ENCODE data around the gene BBS12. TPM values are rescaled to one million over a fixed set of nuclear protein-coding genes. Genes with fewer than 3 reads are reported as not detected.

The BBS12 gene
- total and polyA plus RNA-seq, 4 experiments from 2014 or later = 1.7 to 4.1 (median 2.8) TPM

DNA sequence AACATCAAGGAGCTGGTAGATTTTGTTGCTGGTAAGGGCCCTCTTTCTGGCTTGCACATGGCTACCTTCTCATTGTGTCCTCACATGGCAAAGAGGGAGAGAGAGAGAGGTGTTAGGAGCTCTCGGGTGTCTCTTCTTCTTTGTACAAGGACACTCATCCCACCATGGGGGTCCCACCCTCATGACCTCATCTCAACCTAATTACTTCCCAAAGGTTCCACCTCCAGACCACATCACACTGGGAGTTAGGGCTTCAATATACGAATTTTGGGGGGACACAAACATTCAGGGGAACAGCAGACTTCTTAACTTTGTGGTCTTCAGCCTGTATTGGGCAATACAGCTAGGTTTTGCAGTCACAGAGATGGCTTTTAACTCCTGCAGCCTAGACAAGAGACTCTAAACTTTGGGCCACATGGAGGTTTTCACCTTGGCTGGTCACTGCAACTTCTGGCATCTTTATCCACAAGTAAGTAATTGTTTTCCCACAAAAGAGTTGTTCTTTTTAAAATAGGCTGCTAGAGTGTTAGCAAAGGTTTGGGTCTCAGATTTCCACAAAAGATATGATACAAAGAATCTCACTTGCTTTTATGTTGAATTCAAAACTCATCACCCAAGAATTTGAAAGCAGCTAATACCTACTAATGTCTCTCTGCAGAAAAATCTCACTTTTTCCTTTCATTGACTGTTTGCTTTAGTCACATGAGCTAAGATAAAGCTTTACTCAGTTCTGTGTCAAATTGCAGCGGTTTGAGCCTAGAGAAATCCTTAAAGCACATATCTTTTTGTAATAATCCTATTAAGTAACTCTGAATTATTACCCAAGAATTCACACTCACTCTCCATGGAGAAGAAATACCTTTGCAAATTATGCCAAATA lies 39.6 kb upstream of the BBS12 start:
- Histone ChIP-seq H3K27me3 (ENCODE audit: insufficient read depth, low read length) (no peaks in the 10 kb centered on the region), H3K27ac (ENCODE audit: low read depth, low read length) (no peak overlapping the region), H3K4me1 (ENCODE audit: insufficient read depth, low read length) (peaks cover 7% of the 10 kb centered on the region), H3K36me3 (ENCODE audit: insufficient read depth, low read length) (no peaks in the 10 kb centered on the region), H3K4me3 (ENCODE audit: low read length in 2 of 2) (no peak overlapping the region), H3K9me3 (ENCODE audit: control insufficient read depth in 1 of 2, low read length in 2 of 2) (no peaks in the 10 kb centered on the region)
- H3K27me3 Mint-ChIP-seq = peaks cover 3 to 6% of the 10 kb centered on the region in 2 donors
- no peaks in the 10 kb centered on the region for H3K36me3 Mint-ChIP-seq
- intact Hi-C loops (cut with micrococcal nuclease) = no loop called here
- H3K9me3 Mint-ChIP-seq = peaks cover 0 to 2% (median 0%) of the 10 kb centered on the region in 8 donors
- H3K27ac Mint-ChIP-seq = no peak overlapping the region
- ChIA-PET CTCF (ENCODE audit: partially characterized antibody) (interaction anchor here (0.7 to 1.5 kb wide), 2 partner anchors 24 to 65 kb away, joined by 3 to 4 read pairs; no protein-coding TSS in a partner anchor), POLR2A (ENCODE audit: partially characterized antibody) (no interaction called here)
- H3K4me1 Mint-ChIP-seq = peaks cover 10 to 16% (median 11%) of the 10 kb centered on the region in 4 donors
- H3K4me3 Mint-ChIP-seq = no peak overlapping the region
- no peak for DNase-seq

DNA sequence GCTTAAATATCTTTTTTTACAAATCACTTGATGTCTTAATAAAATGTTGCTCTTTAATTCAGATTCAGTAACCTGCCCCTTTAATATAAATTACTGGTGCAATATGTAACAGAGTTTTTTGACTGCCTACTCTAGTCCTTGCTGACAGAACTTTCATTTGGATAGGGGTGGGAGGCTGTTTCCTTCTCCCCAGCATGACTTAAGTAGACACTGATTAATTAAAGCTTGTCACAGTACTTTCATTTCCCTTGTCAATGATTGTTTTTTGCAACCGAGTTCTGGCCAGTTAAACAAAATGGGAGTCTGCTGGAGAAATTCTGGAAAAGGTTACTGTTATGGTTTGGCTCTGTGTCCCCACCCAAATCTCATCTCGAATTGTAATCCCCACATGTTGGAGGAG lies 37.3 kb upstream of the BBS12 start:
- no peaks in the 10 kb centered on the region for H3K27me3 ChIP-seq (ENCODE audit: insufficient read depth, low read length)
- CTCF ChIA-PET (ENCODE audit: partially characterized antibody) = interaction anchor here (1.0 kb wide), 1 partner anchor 22 kb away, joined by 4 read pairs; no protein-coding TSS in a partner anchor

DNA sequence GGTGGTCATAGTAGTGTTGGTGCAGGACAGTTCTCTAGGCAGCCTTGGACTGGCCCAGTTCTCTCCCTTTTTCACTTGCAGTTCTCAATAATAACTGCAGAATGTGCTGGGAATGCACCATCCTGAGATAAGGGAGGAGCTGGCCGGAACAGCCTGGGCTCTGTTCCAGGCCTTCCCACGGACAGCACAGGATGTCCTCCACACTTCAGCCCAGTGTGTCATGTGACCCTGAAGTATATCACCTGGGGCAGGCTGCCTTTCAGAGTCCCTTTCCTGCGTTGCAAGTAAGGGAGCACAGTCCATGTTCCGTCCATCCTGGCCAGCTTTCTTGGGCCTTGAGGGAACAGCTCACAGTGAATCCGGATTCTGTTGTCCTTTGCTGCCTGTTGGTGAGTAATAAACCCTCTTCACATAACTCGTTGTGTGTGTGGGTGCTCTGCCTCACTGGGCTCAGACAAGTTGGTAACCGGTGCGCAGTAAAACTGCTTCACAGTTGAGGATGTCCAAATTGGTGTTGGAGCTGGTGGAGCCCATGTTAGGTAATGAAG lies 32.3 kb upstream of the BBS12 start:
- Mint-ChIP-seq H3K9me3 (no peaks in the 10 kb centered on the region), H3K4me1 (peaks cover 0 to 6% (median 4%) of the 10 kb centered on the region in 4 donors), H3K27ac (no peak overlapping the region), H3K36me3 (no peaks in the 10 kb centered on the region), H3K27me3 (peaks cover 0 to 11% of the 10 kb centered on the region in 2 donors), H3K4me3 (no peak overlapping the region)
- no peaks in the 10 kb centered on the region for H3K36me3 ChIP-seq (ENCODE audit: insufficient read depth, low read length)
- H3K27ac ChIP-seq (ENCODE audit: low read depth, low read length) = no peak overlapping the region
- no peaks in the 10 kb centered on the region for H3K4me1 ChIP-seq (ENCODE audit: insufficient read depth, low read length)
- H3K9me3 ChIP-seq (ENCODE audit: control insufficient read depth in 1 of 2, low read length in 2 of 2) = no peaks in the 10 kb centered on the region
- no peak for DNase-seq
- ChIA-PET CTCF (ENCODE audit: partially characterized antibody) (interaction anchor here (1.2 kb wide), 1 partner anchor 17 kb away, joined by 6 read pairs; no protein-coding TSS in a partner anchor), POLR2A (ENCODE audit: partially characterized antibody) (no interaction called here)
- no peak overlapping the region for H3K4me3 ChIP-seq (ENCODE audit: low read length in 2 of 2)
- intact Hi-C loops (cut with micrococcal nuclease) = no loop called here
- H3K27me3 ChIP-seq (ENCODE audit: insufficient read depth, low read length) = no peaks in the 10 kb centered on the region

More for the DNA sequence above, 37.3 kb upstream of the BBS12 start:
- no peak for DNase-seq
- H3K4me1 ChIP-seq (ENCODE audit: insufficient read depth, low read length) = no peaks in the 10 kb centered on the region
- Mint-ChIP-seq H3K4me3 (no peak overlapping the region), H3K4me1 (no peaks in the 10 kb centered on the region), H3K36me3 (no peaks in the 10 kb centered on the region), H3K27me3 (peaks cover 3 to 6% of the 10 kb centered on the region in 2 donors), H3K9me3 (peaks cover 0 to 2% (median 0%) of the 10 kb centered on the region in 8 donors), H3K27ac (no peak overlapping the region)
- H3K36me3 ChIP-seq (ENCODE audit: insufficient read depth, low read length) = no peaks in the 10 kb centered on the region
- H3K4me3 ChIP-seq (ENCODE audit: low read length in 2 of 2) = no peak overlapping the region
- no peaks in the 10 kb centered on the region for H3K9me3 ChIP-seq (ENCODE audit: control insufficient read depth in 1 of 2, low read length in 2 of 2)
- POLR2A ChIA-PET (ENCODE audit: partially characterized antibody) = no interaction called here
- intact Hi-C loops (cut with micrococcal nuclease) = no loop called here
- H3K27ac ChIP-seq (ENCODE audit: low read depth, low read length) = no peak overlapping the region

DNA sequence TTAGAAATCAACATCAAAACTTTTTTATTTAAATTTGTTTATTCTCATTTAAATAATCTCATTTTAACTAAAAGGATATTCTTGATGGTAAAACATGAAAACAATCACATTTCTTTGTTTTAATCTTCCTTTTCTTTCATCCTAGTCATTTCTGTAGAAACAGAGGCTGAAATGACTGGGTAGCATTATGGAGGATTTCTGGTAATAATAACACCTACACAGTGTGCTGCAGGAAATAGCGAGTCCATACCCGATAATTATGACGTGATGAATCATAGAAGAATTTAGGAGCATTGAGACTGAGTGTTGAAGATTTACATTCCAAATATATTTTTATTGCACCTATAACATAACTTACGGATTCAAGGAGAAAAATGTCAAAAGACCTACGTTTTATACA lies 31.4 kb upstream of the BBS12 start:
- no peak overlapping the region for H3K4me3 ChIP-seq (ENCODE audit: low read length in 2 of 2)
- no peaks in the 10 kb centered on the region for H3K4me1 ChIP-seq (ENCODE audit: insufficient read depth, low read length)
- CTCF ChIA-PET (ENCODE audit: partially characterized antibody) = interaction anchor here (1.2 kb wide), 1 partner anchor 16 kb away, joined by 6 read pairs; no protein-coding TSS in a partner anchor
- Mint-ChIP-seq H3K4me1 (peaks cover 0 to 6% (median 4%) of the 10 kb centered on the region in 4 donors), H3K4me3 (peak overlapping the region in 2 of 8 donors; percentile 1 to 6), H3K9me3 (no peaks in the 10 kb centered on the region), H3K36me3 (no peaks in the 10 kb centered on the region), H3K27ac (no peak overlapping the region), H3K27me3 (peaks cover 0 to 11% of the 10 kb centered on the region in 2 donors)
- H3K9me3 ChIP-seq (ENCODE audit: control insufficient read depth in 1 of 2, low read length in 2 of 2) = no peaks in the 10 kb centered on the region
- H3K27me3 ChIP-seq (ENCODE audit: insufficient read depth, low read length) = no peaks in the 10 kb centered on the region
- intact Hi-C loops (cut with micrococcal nuclease) = no loop called here
- POLR2A ChIA-PET (ENCODE audit: partially characterized antibody) = no interaction called here
- H3K27ac ChIP-seq (ENCODE audit: low read depth, low read length) = no peak overlapping the region
- no peaks in the 10 kb centered on the region for H3K36me3 ChIP-seq (ENCODE audit: insufficient read depth, low read length)
- no peak for DNase-seq

DNA sequence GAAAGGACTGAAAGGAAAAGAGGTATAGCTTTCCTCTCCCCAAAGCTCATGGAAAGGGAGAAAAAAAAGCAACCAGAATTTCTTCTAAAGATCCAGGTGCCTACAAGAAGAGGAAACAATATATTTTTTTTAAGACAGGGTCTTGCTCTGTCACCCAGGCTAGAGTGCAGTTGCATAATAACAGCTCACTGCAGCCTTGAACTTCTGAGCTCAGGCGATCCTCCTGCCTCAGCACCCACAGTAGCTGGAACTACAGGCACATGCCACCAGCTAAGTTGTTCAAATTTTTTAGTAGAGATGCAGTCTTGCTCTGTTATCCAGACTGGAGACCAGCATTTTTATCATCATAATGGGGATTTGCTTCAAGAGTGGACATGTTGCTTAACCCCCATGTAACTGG lies 30.5 kb upstream of the BBS12 start:
- Mint-ChIP-seq H3K36me3 (no peaks in the 10 kb centered on the region), H3K4me1 (peaks cover 0 to 6% (median 4%) of the 10 kb centered on the region in 4 donors), H3K9me3 (no peaks in the 10 kb centered on the region), H3K4me3 (no peak overlapping the region), H3K27me3 (peaks cover 0 to 11% of the 10 kb centered on the region in 2 donors), H3K27ac (no peak overlapping the region)
- Histone ChIP-seq H3K27me3 (ENCODE audit: insufficient read depth, low read length) (no peaks in the 10 kb centered on the region), H3K4me1 (ENCODE audit: insufficient read depth, low read length) (no peaks in the 10 kb centered on the region), H3K27ac (ENCODE audit: low read depth, low read length) (no peak overlapping the region), H3K4me3 (ENCODE audit: low read length in 2 of 2) (no peak overlapping the region), H3K9me3 (ENCODE audit: control insufficient read depth in 1 of 2, low read length in 2 of 2) (no peaks in the 10 kb centered on the region), H3K36me3 (ENCODE audit: insufficient read depth, low read length) (no peaks in the 10 kb centered on the region)
- no peak for DNase-seq
- intact Hi-C loops (cut with micrococcal nuclease) = no loop called here
- CTCF ChIA-PET (ENCODE audit: partially characterized antibody) = interaction anchor here (1.2 kb wide), 1 partner anchor 15 kb away, joined by 4 read pairs; no protein-coding TSS in a partner anchor
- POLR2A ChIA-PET (ENCODE audit: partially characterized antibody) = interaction anchor here (0.6 kb wide), 1 partner anchor 1526 kb away, joined by 4 read pairs; no protein-coding TSS in a partner anchor

DNA sequence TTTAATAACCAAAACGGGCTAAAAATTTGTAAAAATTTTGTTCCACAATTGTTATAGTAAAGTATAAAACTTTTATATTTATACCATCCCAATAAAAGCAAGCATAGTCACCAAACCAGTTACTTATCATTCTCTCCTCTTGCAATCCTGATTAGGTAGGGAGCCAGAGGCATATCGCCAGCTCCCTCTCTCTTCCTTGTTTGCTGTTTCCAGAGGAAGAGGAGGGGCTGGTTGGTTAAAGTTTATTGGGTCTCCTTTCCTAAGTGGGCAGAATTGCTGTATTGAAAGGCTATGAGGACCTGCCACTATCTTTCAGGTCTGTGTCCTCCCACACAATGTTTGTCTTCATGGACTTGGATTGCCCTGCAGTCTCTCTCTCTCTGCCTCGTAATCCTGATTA lies 29.6 kb upstream of the BBS12 start:
- H3K4me1 ChIP-seq (ENCODE audit: insufficient read depth, low read length) = no peaks in the 10 kb centered on the region
- CTCF ChIA-PET (ENCODE audit: partially characterized antibody) = no interaction called here
- no peak overlapping the region for H3K27ac ChIP-seq (ENCODE audit: low read depth, low read length)
- no peaks in the 10 kb centered on the region for H3K27me3 ChIP-seq (ENCODE audit: insufficient read depth, low read length)
- H3K4me3 Mint-ChIP-seq = no peak overlapping the region
- H3K27ac Mint-ChIP-seq = no peak overlapping the region
- no peaks in the 10 kb centered on the region for H3K9me3 ChIP-seq (ENCODE audit: control insufficient read depth in 1 of 2, low read length in 2 of 2)
- H3K36me3 Mint-ChIP-seq = no peaks in the 10 kb centered on the region
- H3K27me3 Mint-ChIP-seq = peaks cover 0 to 15% of the 10 kb centered on the region in 2 donors
- H3K36me3 ChIP-seq (ENCODE audit: insufficient read depth, low read length) = no peaks in the 10 kb centered on the region
- POLR2A ChIA-PET (ENCODE audit: partially characterized antibody) = no interaction called here
- H3K4me1 Mint-ChIP-seq = peaks cover 0 to 6% (median 4%) of the 10 kb centered on the region in 4 donors
- no peaks in the 10 kb centered on the region for H3K9me3 Mint-ChIP-seq
- intact Hi-C loops (cut with micrococcal nuclease) = no loop called here
- no peak for DNase-seq
- H3K4me3 ChIP-seq (ENCODE audit: low read length in 2 of 2) = no peak overlapping the region

DNA sequence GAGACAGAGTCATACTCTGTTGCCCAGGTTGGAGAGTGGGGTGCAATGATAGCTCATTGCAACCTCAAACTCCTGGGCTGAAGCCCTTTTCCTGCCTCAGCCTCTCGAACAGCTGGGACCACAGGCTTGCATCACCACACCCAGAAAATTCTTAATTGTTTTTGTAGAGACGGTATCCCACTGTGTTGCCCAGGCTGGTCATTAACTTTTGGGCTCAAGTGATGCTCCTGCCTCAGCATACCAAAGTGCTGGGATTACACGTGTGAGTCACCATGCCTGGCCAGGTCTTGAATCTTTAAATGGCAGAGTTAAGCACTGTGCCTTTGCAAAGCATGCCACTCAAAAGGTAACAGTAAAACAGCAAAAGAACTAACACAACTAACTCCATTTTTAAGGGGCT lies 28.6 kb upstream of the BBS12 start:
- H3K27me3 ChIP-seq (ENCODE audit: insufficient read depth, low read length) = no peaks in the 10 kb centered on the region
- intact Hi-C loops (cut with micrococcal nuclease) = no loop called here
- Mint-ChIP-seq H3K9me3 (no peaks in the 10 kb centered on the region), H3K4me3 (no peak overlapping the region), H3K4me1 (peaks cover 0 to 6% (median 4%) of the 10 kb centered on the region in 4 donors), H3K36me3 (no peaks in the 10 kb centered on the region), H3K27ac (no peak overlapping the region), H3K27me3 (peaks cover 0 to 15% of the 10 kb centered on the region in 2 donors)
- no peak overlapping the region for H3K27ac ChIP-seq (ENCODE audit: low read depth, low read length)
- no peaks in the 10 kb centered on the region for H3K36me3 ChIP-seq (ENCODE audit: insufficient read depth, low read length)
- H3K4me1 ChIP-seq (ENCODE audit: insufficient read depth, low read length) = no peaks in the 10 kb centered on the region
- no peak for DNase-seq
- no peaks in the 10 kb centered on the region for H3K9me3 ChIP-seq (ENCODE audit: control insufficient read depth in 1 of 2, low read length in 2 of 2)
- H3K4me3 ChIP-seq (ENCODE audit: low read length in 2 of 2) = no peak overlapping the region
- ChIA-PET POLR2A (ENCODE audit: partially characterized antibody) (no interaction called here), CTCF (ENCODE audit: partially characterized antibody) (interaction anchor here (2.3 kb wide), 1 partner anchor 13 kb away, joined by 12 read pairs; no protein-coding TSS in a partner anchor)

Data from CD4-positive, alpha-beta memory T cell (primary cell).